ENCODE data around the gene DUSP5. TPM values are rescaled to one million over a fixed set of nuclear protein-coding genes. Genes with fewer than 3 reads are reported as not detected.

Gene DUSP5
- total and polyA plus RNA-seq, 10 of the 15 experiments (the other 5 are each of a cell fraction or from before 2014, with no cell fraction given) = 2.1 to 95.9 (median 23.4) TPM

DNA sequence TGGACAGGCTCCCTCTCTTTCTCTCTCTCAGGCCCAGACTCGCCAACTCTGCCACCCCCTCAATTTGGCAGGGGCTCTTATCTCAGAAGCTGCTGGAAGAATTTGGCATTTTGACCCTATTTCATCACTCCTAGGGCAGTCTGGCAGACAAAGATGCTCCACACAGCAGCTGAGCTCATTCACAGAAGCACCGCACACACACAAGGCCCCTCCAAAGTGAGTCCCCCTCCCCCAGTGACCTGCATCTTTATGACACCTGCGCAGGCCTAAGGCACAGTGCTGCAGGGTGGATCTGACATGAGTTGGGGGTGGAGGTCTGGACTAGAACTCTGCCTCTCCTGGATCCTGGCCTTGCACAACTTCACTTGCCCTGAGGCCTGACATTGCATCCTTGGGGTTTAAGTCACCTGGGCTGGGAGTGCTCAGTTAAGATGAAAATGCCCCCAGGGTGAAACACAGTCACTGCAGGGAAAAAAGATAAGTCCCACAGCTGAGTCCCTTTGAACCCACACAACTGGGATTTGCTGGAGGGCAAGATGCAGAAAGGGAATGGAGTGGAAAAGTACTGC is 41.1 kb upstream of the DUSP5 start:
- no peak for FAIRE-seq
- 73% methylated on average over 3 of the region's 3 CpGs for WGBS (ENCODE audit: insufficient coverage, insufficient replicate concordance, low lambda C conversion rate, missing lambda C conversion rate)
- no peak overlapping the region for H3K4me3 ChIP-seq
- intact Hi-C loops (cut with micrococcal nuclease; ENCODE audit: unreplicated experiment) = no loop called here
- TF ChIP-seq YY1 (IDR thresholded peaks at IDR 0.05; ENCODE audit: low read depth, low read length) = no peak
- no peak for TF ChIP-seq PAX5 (IDR thresholded peaks at IDR 0.05; ENCODE audit: borderline replicate concordance, low read depth, low read length)
- no peak for TF ChIP-seq CBX5 (IDR thresholded peaks at IDR 0.05; ENCODE audit: low read depth)
- TF ChIP-seq GABPA (IDR thresholded peaks at IDR 0.05; ENCODE audit: low read depth) = no peak
- no peak for TF ChIP-seq CBX3 (IDR thresholded peaks at IDR 0.05; ENCODE audit: borderline replicate concordance, low read depth)
- TF ChIP-seq, protein P1, sequence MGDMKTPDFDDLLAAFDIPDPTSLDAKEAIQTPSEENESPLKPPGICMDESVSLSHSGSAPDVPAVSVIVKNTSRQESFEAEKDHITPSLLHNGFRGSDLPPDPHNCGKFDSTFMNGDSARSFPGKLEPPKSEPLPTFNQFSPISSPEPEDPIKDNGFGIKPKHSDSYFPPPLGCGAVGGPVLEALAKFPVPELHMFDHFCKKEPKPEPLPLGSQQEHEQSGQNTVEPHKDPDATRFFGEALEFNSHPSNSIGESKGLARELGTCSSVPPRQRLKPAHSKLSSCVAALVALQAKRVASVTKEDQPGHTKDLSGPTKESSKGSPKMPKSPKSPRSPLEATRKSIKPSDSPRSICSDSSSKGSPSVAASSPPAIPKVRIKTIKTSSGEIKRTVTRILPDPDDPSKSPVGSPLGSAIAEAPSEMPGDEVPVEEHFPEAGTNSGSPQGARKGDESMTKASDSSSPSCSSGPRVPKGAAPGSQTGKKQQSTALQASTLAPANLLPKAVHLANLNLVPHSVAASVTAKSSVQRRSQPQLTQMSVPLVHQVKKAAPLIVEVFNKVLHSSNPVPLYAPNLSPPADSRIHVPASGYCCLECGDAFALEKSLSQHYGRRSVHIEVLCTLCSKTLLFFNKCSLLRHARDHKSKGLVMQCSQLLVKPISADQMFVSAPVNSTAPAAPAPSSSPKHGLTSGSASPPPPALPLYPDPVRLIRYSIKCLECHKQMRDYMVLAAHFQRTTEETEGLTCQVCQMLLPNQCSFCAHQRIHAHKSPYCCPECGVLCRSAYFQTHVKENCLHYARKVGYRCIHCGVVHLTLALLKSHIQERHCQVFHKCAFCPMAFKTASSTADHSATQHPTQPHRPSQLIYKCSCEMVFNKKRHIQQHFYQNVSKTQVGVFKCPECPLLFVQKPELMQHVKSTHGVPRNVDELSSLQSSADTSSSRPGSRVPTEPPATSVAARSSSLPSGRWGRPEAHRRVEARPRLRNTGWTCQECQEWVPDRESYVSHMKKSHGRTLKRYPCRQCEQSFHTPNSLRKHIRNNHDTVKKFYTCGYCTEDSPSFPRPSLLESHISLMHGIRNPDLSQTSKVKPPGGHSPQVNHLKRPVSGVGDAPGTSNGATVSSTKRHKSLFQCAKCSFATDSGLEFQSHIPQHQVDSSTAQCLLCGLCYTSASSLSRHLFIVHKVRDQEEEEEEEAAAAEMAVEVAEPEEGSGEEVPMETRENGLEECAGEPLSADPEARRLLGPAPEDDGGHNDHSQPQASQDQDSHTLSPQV (IDR thresholded peaks at IDR 0.05) = no peak
- TF ChIP-seq FOS (IDR thresholded peaks at IDR 0.05; ENCODE audit: borderline replicate concordance, extremely low read depth, insufficient read length) = no peak
- no peak for TF ChIP-seq MYB (IDR thresholded peaks at IDR 0.05; ENCODE audit: borderline replicate concordance, low read depth, low read length)
- TF ChIP-seq, protein P2, sequence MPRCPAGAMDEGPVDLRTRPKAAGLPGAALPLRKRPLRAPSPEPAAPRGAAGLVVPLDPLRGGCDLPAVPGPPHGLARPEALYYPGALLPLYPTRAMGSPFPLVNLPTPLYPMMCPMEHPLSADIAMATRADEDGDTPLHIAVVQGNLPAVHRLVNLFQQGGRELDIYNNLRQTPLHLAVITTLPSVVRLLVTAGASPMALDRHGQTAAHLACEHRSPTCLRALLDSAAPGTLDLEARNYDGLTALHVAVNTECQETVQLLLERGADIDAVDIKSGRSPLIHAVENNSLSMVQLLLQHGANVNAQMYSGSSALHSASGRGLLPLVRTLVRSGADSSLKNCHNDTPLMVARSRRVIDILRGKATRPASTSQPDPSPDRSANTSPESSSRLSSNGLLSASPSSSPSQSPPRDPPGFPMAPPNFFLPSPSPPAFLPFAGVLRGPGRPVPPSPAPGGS (IDR thresholded peaks at IDR 0.05; ENCODE audit: borderline replicate concordance, insufficient read depth, low read depth, low read length, poor library complexity, severe bottlenecking) = no peak
- TF ChIP-seq TARDBP (IDR thresholded peaks at IDR 0.05; ENCODE audit: borderline replicate concordance) = no peak
- TF ChIP-seq NFYB (IDR thresholded peaks at IDR 0.05; ENCODE audit: insufficient read depth, low read depth, low read length) = no peak
- TF ChIP-seq MEF2B (IDR thresholded peaks at IDR 0.05; ENCODE audit: partially characterized antibody, poor library complexity, severe bottlenecking) = no peak
- no peak for TF ChIP-seq WRNIP1 (IDR thresholded peaks at IDR 0.05; ENCODE audit: borderline replicate concordance, low read depth, low read length)
- TF ChIP-seq ZNF217 (IDR thresholded peaks at IDR 0.05) = no peak
- TF ChIP-seq RB1 (IDR thresholded peaks at IDR 0.05; ENCODE audit: borderline replicate concordance) = no peak
- RAD21 ChIA-PET (ENCODE audit: unreplicated experiment) = no interaction called here
- CTCF ChIA-PET = interaction anchor here (0.6 to 2.1 kb wide), 5 partner anchors 15 to 102 kb away, joined by 3 to 6 read pairs (median 5); no protein-coding TSS in a partner anchor
- POLR2A ChIA-PET = interaction anchor here (1.2 to 1.4 kb wide), 6 partner anchors 19 to 102 kb away, joined by 3 to 8 read pairs (median 4); no protein-coding TSS in a partner anchor
- H3K79me2 ChIP-seq (ENCODE audit: control insufficient read depth, insufficient read depth, low read length) = no peaks in the 10 kb centered on the region
- no TSS peak for BruUV-seq (replicated peaks)
- H3K4me1 ChIP-seq (ENCODE audit: control insufficient read depth, insufficient read depth, low read length) = peaks cover 38% of the 10 kb centered on the region
- no peaks in the 10 kb centered on the region for H3K27me3 ChIP-seq (replicated peaks in 1 of 2; ENCODE audit: control insufficient read depth in 2 of 2, insufficient read depth in 2 of 2, low read length in 1 of 2)
- SMC1A ChIA-PET (ENCODE audit: uncharacterized antibody, unreplicated experiment) = interaction anchor here (1.0 to 2.0 kb wide), 9 partner anchors 8 to 51 kb away, joined by 3 to 7 read pairs (median 3); no protein-coding TSS in a partner anchor
- no peaks in the 10 kb centered on the region for H3K9me3 ChIP-seq (replicated peaks; ENCODE audit: control insufficient read depth, insufficient read depth, low read length)
- ATAC-seq = no peak
- no peak for DNase-seq (ENCODE audit: low read depth, low spot score)
- no peaks in the 10 kb centered on the region for H3K36me3 ChIP-seq (ENCODE audit: control insufficient read depth in 2 of 2, insufficient read depth in 2 of 2, low read length in 1 of 2)
- H3K9ac ChIP-seq (ENCODE audit: control insufficient read depth, insufficient read depth, low read length) = no peak overlapping the region
- H2AFZ ChIP-seq (ENCODE audit: control insufficient read depth, low read depth, low read length) = no peak overlapping the region
- no peaks in the 10 kb centered on the region for H4K20me1 ChIP-seq (ENCODE audit: control insufficient read depth, insufficient read depth)
- no peak overlapping the region for H3K27ac ChIP-seq (ENCODE audit: control insufficient read depth, insufficient read depth)
- H3K4me2 ChIP-seq (ENCODE audit: control insufficient read depth, insufficient read depth) = no peak overlapping the region
- in situ Hi-C loops (cut with MboI) = no loop called here
